GM12865 (cell line): ENCODE data around the gene ELMO1.
A peak's percentile ranks its signal among the peaks of the same experiment; 100 is the strongest.

ENCODE experiments used
- DNase-seq: peaks from one replicate; pipeline ENCODE4 v3.0.0; 2010; ENCODE audit warnings: low read depth
- H3K4me3 ChIP-seq: 2 replicates; pipeline ENCODE4 v1.5.1; 2011; ENCODE audit warnings: mild to moderate bottlenecking, low read depth, low read length, control low read depth
- TF ChIP-seq, protein P1 (sequence below): IDR thresholded peaks from 2 replicates; pipeline ENCODE4 v1.5.1; 2011; ENCODE audit warnings: low read length, control low read depth, low read depth, inconsistent platforms; ENCODE audit not compliant: insufficient read depth; ENCODE audit errors: missing control alignments

Gene ELMO1

DNA sequence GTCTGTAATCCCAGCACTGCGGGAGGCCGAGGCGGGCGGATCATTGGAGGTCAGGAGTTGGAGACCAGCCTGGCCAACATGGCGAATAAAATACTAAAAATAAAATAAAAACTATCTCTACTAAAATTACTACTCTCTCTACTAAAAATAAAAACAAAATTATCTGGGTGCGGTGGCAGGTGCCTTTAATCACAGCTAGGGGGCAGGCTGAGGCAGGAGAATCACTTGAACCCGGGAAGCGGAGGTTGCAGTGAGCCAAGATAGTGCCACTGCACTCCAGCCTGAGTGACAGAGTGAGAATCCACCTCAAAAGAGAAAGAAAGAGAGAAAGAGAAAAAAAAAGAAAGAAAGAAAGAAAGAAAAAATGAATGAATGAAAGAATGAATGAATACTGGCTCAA lies 351.4 kb downstream of the ELMO1 start:
- TF ChIP-seq, protein P1, sequence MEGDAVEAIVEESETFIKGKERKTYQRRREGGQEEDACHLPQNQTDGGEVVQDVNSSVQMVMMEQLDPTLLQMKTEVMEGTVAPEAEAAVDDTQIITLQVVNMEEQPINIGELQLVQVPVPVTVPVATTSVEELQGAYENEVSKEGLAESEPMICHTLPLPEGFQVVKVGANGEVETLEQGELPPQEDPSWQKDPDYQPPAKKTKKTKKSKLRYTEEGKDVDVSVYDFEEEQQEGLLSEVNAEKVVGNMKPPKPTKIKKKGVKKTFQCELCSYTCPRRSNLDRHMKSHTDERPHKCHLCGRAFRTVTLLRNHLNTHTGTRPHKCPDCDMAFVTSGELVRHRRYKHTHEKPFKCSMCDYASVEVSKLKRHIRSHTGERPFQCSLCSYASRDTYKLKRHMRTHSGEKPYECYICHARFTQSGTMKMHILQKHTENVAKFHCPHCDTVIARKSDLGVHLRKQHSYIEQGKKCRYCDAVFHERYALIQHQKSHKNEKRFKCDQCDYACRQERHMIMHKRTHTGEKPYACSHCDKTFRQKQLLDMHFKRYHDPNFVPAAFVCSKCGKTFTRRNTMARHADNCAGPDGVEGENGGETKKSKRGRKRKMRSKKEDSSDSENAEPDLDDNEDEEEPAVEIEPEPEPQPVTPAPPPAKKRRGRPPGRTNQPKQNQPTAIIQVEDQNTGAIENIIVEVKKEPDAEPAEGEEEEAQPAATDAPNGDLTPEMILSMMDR = peak; percentile 0
- no peak for DNase-seq
- H3K4me3 ChIP-seq = no peak overlapping the region

- TF ChIP-seq, protein P1 = no peak
- H3K4me3 ChIP-seq = no peak overlapping the region
- no peak for DNase-seq
These were observed 352.3 kb downstream of the ELMO1 start for GRCh38 chr7:37096341-37096740.

- TF ChIP-seq, protein P1 = no peak
- no peak for DNase-seq
- H3K4me3 ChIP-seq = no peak overlapping the region
These were observed 353.5 kb downstream of the ELMO1 start for GRCh38 chr7:37095122-37095521.

DNA sequence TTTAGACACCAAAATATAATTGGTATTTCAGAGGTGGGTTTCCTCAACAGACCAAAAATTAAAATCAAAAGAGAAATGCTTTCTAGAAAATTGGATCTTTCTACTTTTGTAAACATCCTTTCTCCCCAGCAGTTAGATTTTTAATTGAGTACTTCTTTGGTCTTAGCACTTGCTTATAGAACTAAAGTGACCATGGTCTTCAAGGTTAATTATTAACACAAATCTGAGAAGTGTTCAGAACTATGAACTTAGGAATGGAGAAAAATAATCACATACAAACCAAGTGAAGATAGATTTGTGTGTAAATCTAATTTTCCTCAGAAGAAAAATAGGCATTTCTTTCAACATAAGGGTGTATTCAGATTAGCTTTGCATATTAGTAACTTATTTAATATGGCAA lies 355.4 kb downstream of the ELMO1 start:
- H3K4me3 ChIP-seq = no peak overlapping the region
- no peak for DNase-seq
- TF ChIP-seq, protein P1 = no peak

GRCh38 chr7:37092548-37092947 lies 356.1 kb downstream of the ELMO1 start:
- no peak overlapping the region for H3K4me3 ChIP-seq
- TF ChIP-seq, protein P1 = no peak
- DNase-seq = no peak

GRCh38 chr7:37089972-37090371 lies 358.7 kb downstream of the ELMO1 start:
- no peak overlapping the region for H3K4me3 ChIP-seq
- TF ChIP-seq, protein P1 = no peak
- DNase-seq = no peak

DNA sequence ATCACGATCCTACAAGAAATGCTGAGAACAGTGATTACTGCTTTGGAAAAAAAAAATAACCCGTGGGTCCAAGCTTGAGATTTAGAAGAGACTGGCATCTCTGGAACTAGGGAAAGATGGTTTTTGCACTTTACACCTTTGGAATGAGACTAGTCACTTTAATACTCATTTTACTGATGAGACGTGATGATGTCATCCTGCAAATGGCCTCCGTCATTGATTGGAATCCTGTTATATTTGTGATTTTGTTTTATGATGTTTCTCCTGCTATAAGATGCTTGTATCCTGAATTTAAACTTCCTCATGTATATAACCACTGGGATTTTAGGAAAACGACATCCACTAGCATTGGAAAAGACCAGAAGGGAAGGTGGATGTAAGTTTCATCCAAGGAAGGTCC lies 363.1 kb downstream of the ELMO1 start:
- DNase-seq = no peak
- TF ChIP-seq, protein P1 = no peak
- H3K4me3 ChIP-seq = no peak overlapping the region
